Measurements from ENCODE around the gene SUPT3H. TPM values are rescaled to one million over a fixed set of nuclear protein-coding genes. Genes with fewer than 3 reads are reported as not detected.

Gene SUPT3H
- total RNA-seq, 1 donor from 2014 or later = 9.9 TPM

GRCh38 chr6:45012687-45013086 is 365.0 kb downstream of the SUPT3H start:
- peaks cover 0 to 9% (median 8%) of the 10 kb centered on the region in 3 donors for H3K36me3 ChIP-seq (ENCODE audit: control insufficient read depth in 3 of 3, insufficient read depth in 3 of 3, low read length in 3 of 3)
- no peak overlapping the region for H3K27ac ChIP-seq (ENCODE audit: low read depth, low read length)
- H3K4me1 ChIP-seq (ENCODE audit: control insufficient read depth in 3 of 3, insufficient read depth in 3 of 3, low read length in 3 of 3) = no peaks in the 10 kb centered on the region
- no peaks in the 10 kb centered on the region for H3K27me3 ChIP-seq (ENCODE audit: control insufficient read depth in 3 of 3, insufficient read depth in 3 of 3, low read length in 3 of 3)
- no peaks in the 10 kb centered on the region for H3K9me3 ChIP-seq (ENCODE audit: control insufficient read depth in 3 of 3, low read length in 3 of 3)
- no peak overlapping the region for H3K4me3 ChIP-seq (ENCODE audit: low read length in 3 of 3)
- no peak overlapping the region for H3K9ac ChIP-seq (ENCODE audit: low read depth in 1 of 3, low read length in 3 of 3)

GRCh38 chr6:45009576-45009975 is 368.2 kb downstream of the SUPT3H start:
- H3K36me3 ChIP-seq (ENCODE audit: control insufficient read depth in 3 of 3, insufficient read depth in 3 of 3, low read length in 3 of 3) = peaks cover 0 to 9% (median 8%) of the 10 kb centered on the region in 3 donors
- H3K27me3 ChIP-seq (ENCODE audit: control insufficient read depth in 3 of 3, insufficient read depth in 3 of 3, low read length in 3 of 3) = no peaks in the 10 kb centered on the region
- no peak overlapping the region for H3K4me3 ChIP-seq (ENCODE audit: low read length in 3 of 3)
- no peaks in the 10 kb centered on the region for H3K9me3 ChIP-seq (ENCODE audit: control insufficient read depth in 3 of 3, low read length in 3 of 3)
- H3K4me1 ChIP-seq (ENCODE audit: control insufficient read depth in 3 of 3, insufficient read depth in 3 of 3, low read length in 3 of 3) = no peaks in the 10 kb centered on the region
- no peak overlapping the region for H3K9ac ChIP-seq (ENCODE audit: low read depth in 1 of 3, low read length in 3 of 3)
- H3K27ac ChIP-seq (ENCODE audit: low read depth, low read length) = no peak overlapping the region

GRCh38 chr6:45006893-45007292 is 370.8 kb downstream of the SUPT3H start:
- H3K27me3 ChIP-seq (ENCODE audit: control insufficient read depth in 3 of 3, insufficient read depth in 3 of 3, low read length in 3 of 3) = no peaks in the 10 kb centered on the region
- no peaks in the 10 kb centered on the region for H3K36me3 ChIP-seq (ENCODE audit: control insufficient read depth in 3 of 3, insufficient read depth in 3 of 3, low read length in 3 of 3)
- no peak overlapping the region for H3K4me3 ChIP-seq (ENCODE audit: low read length in 3 of 3)
- no peak overlapping the region for H3K27ac ChIP-seq (ENCODE audit: low read depth, low read length)
- no peaks in the 10 kb centered on the region for H3K4me1 ChIP-seq (ENCODE audit: control insufficient read depth in 3 of 3, insufficient read depth in 3 of 3, low read length in 3 of 3)
- no peak overlapping the region for H3K9ac ChIP-seq (ENCODE audit: low read depth in 1 of 3, low read length in 3 of 3)
- no peaks in the 10 kb centered on the region for H3K9me3 ChIP-seq (ENCODE audit: control insufficient read depth in 3 of 3, low read length in 3 of 3)

- Histone ChIP-seq H3K9me3 (ENCODE audit: control insufficient read depth in 3 of 3, low read length in 3 of 3) (no peaks in the 10 kb centered on the region), H3K4me1 (ENCODE audit: control insufficient read depth in 3 of 3, insufficient read depth in 3 of 3, low read length in 3 of 3) (no peaks in the 10 kb centered on the region), H3K27ac (ENCODE audit: low read depth, low read length) (no peak overlapping the region), H3K9ac (ENCODE audit: low read depth in 1 of 3, low read length in 3 of 3) (no peak overlapping the region), H3K27me3 (ENCODE audit: control insufficient read depth in 3 of 3, insufficient read depth in 3 of 3, low read length in 3 of 3) (no peaks in the 10 kb centered on the region), H3K36me3 (ENCODE audit: control insufficient read depth in 3 of 3, insufficient read depth in 3 of 3, low read length in 3 of 3) (no peaks in the 10 kb centered on the region), H3K4me3 (ENCODE audit: low read length in 3 of 3) (no peak overlapping the region)
Observed at GRCh38 chr6:45003961-45004360, 373.8 kb downstream of the SUPT3H start.

- Histone ChIP-seq H3K27ac (ENCODE audit: low read depth, low read length) (no peak overlapping the region), H3K27me3 (ENCODE audit: control insufficient read depth in 3 of 3, insufficient read depth in 3 of 3, low read length in 3 of 3) (no peaks in the 10 kb centered on the region), H3K9ac (ENCODE audit: low read depth in 1 of 3, low read length in 3 of 3) (no peak overlapping the region), H3K9me3 (ENCODE audit: control insufficient read depth in 3 of 3, low read length in 3 of 3) (no peaks in the 10 kb centered on the region), H3K4me1 (ENCODE audit: control insufficient read depth in 3 of 3, insufficient read depth in 3 of 3, low read length in 3 of 3) (no peaks in the 10 kb centered on the region), H3K36me3 (ENCODE audit: control insufficient read depth in 3 of 3, insufficient read depth in 3 of 3, low read length in 3 of 3) (no peaks in the 10 kb centered on the region), H3K4me3 (ENCODE audit: low read length in 3 of 3) (no peak overlapping the region)
Observed at GRCh38 chr6:45003387-45003786, 374.3 kb downstream of the SUPT3H start.

- no peaks in the 10 kb centered on the region for H3K36me3 ChIP-seq (ENCODE audit: control insufficient read depth in 3 of 3, insufficient read depth in 3 of 3, low read length in 3 of 3)
Observed at GRCh38 chr6:45002390-45003105, 375.2 kb downstream of the SUPT3H start.

GRCh38 chr6:45001663-45002062 is 376.1 kb downstream of the SUPT3H start:
- Histone ChIP-seq H3K9ac (ENCODE audit: low read depth in 1 of 3, low read length in 3 of 3) (no peak overlapping the region), H3K36me3 (ENCODE audit: control insufficient read depth in 3 of 3, insufficient read depth in 3 of 3, low read length in 3 of 3) (no peaks in the 10 kb centered on the region), H3K4me1 (ENCODE audit: control insufficient read depth in 3 of 3, insufficient read depth in 3 of 3, low read length in 3 of 3) (no peaks in the 10 kb centered on the region), H3K4me3 (ENCODE audit: low read length in 3 of 3) (no peak overlapping the region), H3K27ac (ENCODE audit: low read depth, low read length) (no peak overlapping the region), H3K9me3 (ENCODE audit: control insufficient read depth in 3 of 3, low read length in 3 of 3) (no peaks in the 10 kb centered on the region), H3K27me3 (ENCODE audit: control insufficient read depth in 3 of 3, insufficient read depth in 3 of 3, low read length in 3 of 3) (no peaks in the 10 kb centered on the region)

More at GRCh38 chr6:45002390-45003105, 375.2 kb downstream of the SUPT3H start:
- no peaks in the 10 kb centered on the region for H3K9me3 ChIP-seq (ENCODE audit: control insufficient read depth in 3 of 3, low read length in 3 of 3)
- H3K4me1 ChIP-seq (ENCODE audit: control insufficient read depth in 3 of 3, insufficient read depth in 3 of 3, low read length in 3 of 3) = no peaks in the 10 kb centered on the region
- no peak overlapping the region for H3K9ac ChIP-seq (ENCODE audit: low read depth in 1 of 3, low read length in 3 of 3)
- H3K4me3 ChIP-seq (ENCODE audit: low read length in 3 of 3) = no peak overlapping the region
- H3K27me3 ChIP-seq (ENCODE audit: control insufficient read depth in 3 of 3, insufficient read depth in 3 of 3, low read length in 3 of 3) = no peaks in the 10 kb centered on the region
- H3K27ac ChIP-seq (ENCODE audit: low read depth, low read length) = no peak overlapping the region

GRCh38 chr6:45000833-45001232 is 376.9 kb downstream of the SUPT3H start:
- Histone ChIP-seq H3K9me3 (ENCODE audit: control insufficient read depth in 3 of 3, low read length in 3 of 3) (no peaks in the 10 kb centered on the region), H3K4me3 (ENCODE audit: low read length in 3 of 3) (no peak overlapping the region), H3K27me3 (ENCODE audit: control insufficient read depth in 3 of 3, insufficient read depth in 3 of 3, low read length in 3 of 3) (no peaks in the 10 kb centered on the region), H3K9ac (ENCODE audit: low read depth in 1 of 3, low read length in 3 of 3) (no peak overlapping the region), H3K27ac (ENCODE audit: low read depth, low read length) (no peak overlapping the region), H3K36me3 (ENCODE audit: control insufficient read depth in 3 of 3, insufficient read depth in 3 of 3, low read length in 3 of 3) (no peaks in the 10 kb centered on the region), H3K4me1 (ENCODE audit: control insufficient read depth in 3 of 3, insufficient read depth in 3 of 3, low read length in 3 of 3) (no peaks in the 10 kb centered on the region)

- Histone ChIP-seq H3K4me1 (ENCODE audit: control insufficient read depth in 3 of 3, insufficient read depth in 3 of 3, low read length in 3 of 3) (no peaks in the 10 kb centered on the region), H3K36me3 (ENCODE audit: control insufficient read depth in 3 of 3, insufficient read depth in 3 of 3, low read length in 3 of 3) (no peaks in the 10 kb centered on the region), H3K27me3 (ENCODE audit: control insufficient read depth in 3 of 3, insufficient read depth in 3 of 3, low read length in 3 of 3) (no peaks in the 10 kb centered on the region), H3K9me3 (ENCODE audit: control insufficient read depth in 3 of 3, low read length in 3 of 3) (no peaks in the 10 kb centered on the region), H3K9ac (ENCODE audit: low read depth in 1 of 3, low read length in 3 of 3) (no peak overlapping the region), H3K4me3 (ENCODE audit: low read length in 3 of 3) (no peak overlapping the region), H3K27ac (ENCODE audit: low read depth, low read length) (no peak overlapping the region)
Observed at GRCh38 chr6:44999066-44999465, 378.7 kb downstream of the SUPT3H start.

GRCh38 chr6:44995486-44996132 is 382.1 kb downstream of the SUPT3H start:
- H3K27ac ChIP-seq (ENCODE audit: low read depth, low read length) = no peak overlapping the region
- H3K4me3 ChIP-seq (ENCODE audit: low read length in 3 of 3) = no peak overlapping the region
- no peaks in the 10 kb centered on the region for H3K27me3 ChIP-seq (ENCODE audit: control insufficient read depth in 3 of 3, insufficient read depth in 3 of 3, low read length in 3 of 3)
- no peaks in the 10 kb centered on the region for H3K9me3 ChIP-seq (ENCODE audit: control insufficient read depth in 3 of 3, low read length in 3 of 3)
- no peak overlapping the region for H3K9ac ChIP-seq (ENCODE audit: low read depth in 1 of 3, low read length in 3 of 3)
- no peaks in the 10 kb centered on the region for H3K4me1 ChIP-seq (ENCODE audit: control insufficient read depth in 3 of 3, insufficient read depth in 3 of 3, low read length in 3 of 3)
- no peaks in the 10 kb centered on the region for H3K36me3 ChIP-seq (ENCODE audit: control insufficient read depth in 3 of 3, insufficient read depth in 3 of 3, low read length in 3 of 3)

Measured in skeletal muscle tissue (tissue), 4 donors.